NCI-H2171 (cell line): ENCODE data around the gene PRPF40A.

Source experiments
- DNase-seq: peaks from one replicate; lab custom pipeline; 2025; lab: John Stamatoyannopoulos, UW

Gene PRPF40A

GRCh38 chr2:152620208-152620607, 97.1 kb downstream of the PRPF40A start:
- no peak for DNase-seq

- DNase-seq: no peak
These were observed 99.1 kb downstream of the PRPF40A start for GRCh38 chr2:152618193-152618564.

GRCh38 chr2:152617456-152618192, 99.6 kb downstream of the PRPF40A start:
- DNase-seq: no peak

- DNase-seq: no peak
These were observed 102.1 kb downstream of the PRPF40A start for GRCh38 chr2:152615177-152615576.

- DNase-seq: no peak
These were observed 104.0 kb downstream of the PRPF40A start for GRCh38 chr2:152613235-152613634.

- no peak for DNase-seq
These were observed 105.6 kb downstream of the PRPF40A start for GRCh38 chr2:152611458-152612231.

- no peak for DNase-seq
These were observed 107.6 kb downstream of the PRPF40A start for GRCh38 chr2:152609699-152610098.

- no peak for DNase-seq
These were observed 108.1 kb downstream of the PRPF40A start for GRCh38 chr2:152609154-152609553.

- no peak for DNase-seq
These were observed 109.4 kb downstream of the PRPF40A start for GRCh38 chr2:152607793-152608300.

GRCh38 chr2:152606941-152607340, 110.3 kb downstream of the PRPF40A start:
- no peak for DNase-seq

GRCh38 chr2:152606081-152606480, 111.2 kb downstream of the PRPF40A start:
- DNase-seq: no peak

GRCh38 chr2:152603166-152603565, 114.1 kb downstream of the PRPF40A start:
- no peak for DNase-seq

- no peak for DNase-seq
These were observed 114.5 kb downstream of the PRPF40A start for GRCh38 chr2:152602750-152603149.
